Stimulated activated CD4-positive, alpha-beta T cell treated with anti-CD3 and anti-CD28 coated beads, Interleukin-2, amount 100 ng/mL, for 24 hours (primary cell): ENCODE results near the gene C19orf67.

ENCODE experiments used
- DNase-seq, 2 donors: peaks; one replicate each; pipeline ENCODE4 v3.0.0-alpha.2; 2020

The C19orf67 gene

DNA sequence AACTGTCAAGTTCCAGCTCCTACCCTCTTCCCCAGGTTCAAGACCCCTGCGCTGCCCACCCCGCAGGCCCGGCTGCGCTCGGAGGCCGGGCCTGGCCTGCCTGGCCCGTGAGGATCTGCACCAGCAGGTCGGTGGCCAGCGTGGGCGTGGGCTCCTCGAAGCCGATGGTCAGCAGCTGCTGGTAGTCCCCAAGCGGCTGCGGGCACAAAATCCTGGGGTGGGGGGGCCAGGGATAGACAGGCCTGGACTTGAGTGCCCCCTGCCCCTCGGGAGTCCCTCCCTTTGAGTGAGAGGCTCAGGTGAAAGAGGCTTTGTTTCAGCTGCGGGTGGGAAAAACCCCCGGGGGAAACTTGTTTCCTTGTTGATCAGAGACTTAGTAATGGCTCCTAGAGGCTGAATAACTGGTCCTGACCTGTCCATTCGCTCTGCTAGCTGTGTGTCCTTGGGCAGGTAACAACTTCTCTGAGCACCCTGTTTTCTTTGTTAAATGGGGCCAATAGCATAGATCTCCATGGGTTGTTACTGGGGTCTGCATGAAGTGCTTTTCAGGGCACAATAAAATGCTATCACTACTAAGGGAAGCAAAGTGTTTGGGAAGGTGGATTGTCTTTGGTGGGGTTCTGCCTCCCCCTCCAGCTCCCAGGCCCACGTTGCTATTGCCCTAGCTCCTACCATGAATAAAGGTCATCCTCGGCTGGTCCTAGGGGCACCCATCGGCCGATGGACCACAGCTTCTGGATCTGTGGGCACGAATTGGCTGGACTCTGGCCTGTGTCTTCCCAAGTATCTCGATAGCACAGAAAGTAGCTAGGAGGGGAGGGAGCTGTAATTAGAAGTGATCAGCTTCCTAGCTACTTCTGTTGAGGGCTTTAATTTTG, 3.5 kb downstream of the C19orf67 start:
- DNase-seq: peak; percentile 27 to 47

DNA sequence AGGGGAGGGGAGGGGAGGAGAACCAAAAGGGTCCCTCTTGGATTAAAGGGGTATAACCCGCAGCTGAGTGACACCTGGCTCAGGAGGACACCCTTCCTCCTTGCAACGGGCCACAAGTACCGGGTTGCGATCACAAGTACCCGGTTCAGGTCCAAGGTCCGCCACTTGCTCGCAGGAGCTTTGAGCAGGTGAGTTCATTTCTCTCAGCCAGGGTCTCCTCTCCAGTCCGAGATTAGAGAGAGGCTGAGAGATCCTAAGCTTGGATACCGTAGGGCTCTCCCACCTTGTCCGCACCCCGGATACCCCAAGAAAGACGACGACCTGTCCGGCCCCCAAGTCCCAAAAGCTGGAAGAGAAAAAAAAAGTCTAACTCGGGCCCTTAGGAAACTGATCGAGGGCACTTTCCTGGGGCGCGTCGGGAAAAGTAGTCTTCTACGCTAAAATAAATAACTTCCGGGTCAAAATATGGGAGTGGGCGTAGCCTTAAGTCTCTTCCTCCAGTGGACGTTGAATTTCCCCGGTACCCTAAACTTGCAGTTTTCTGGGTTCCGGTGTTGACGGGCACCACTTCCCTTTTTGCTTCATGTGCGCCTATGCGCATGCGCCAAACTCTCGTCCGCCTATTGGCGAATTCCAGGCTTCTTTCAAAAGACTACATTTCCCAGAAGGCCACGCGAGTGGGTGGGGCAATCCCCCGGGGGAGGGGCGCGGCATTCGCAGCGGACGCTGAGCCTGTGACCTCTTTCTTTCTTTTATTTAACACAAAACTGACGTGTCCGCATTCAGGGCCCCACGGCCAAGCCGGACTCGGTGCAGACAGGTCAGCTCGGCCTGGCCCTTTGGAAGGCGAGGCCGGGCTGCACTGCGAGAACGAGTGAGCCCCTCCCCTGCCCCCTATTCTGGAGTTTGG, 4.4 kb downstream of the C19orf67 start:
- DNase-seq: peak; percentile 99

DNA sequence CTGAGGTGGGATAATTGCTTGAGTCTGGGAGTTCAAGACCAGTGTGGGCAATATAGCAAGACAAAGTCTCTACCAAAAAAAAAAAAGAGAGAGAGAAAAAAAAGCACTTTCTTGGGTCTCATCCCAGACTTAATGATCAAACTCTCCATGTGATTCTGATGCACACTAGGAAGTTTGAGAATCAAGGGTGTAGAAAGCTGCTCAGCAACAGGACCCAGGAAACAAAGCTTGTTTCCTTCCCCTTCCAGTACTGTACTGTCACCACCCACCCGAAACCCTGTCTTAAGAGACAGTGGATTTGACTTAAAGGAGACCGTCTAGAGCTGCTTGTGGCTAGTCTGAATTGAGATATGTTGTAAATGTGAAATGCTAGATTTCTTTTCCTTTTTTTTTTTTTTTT, 7.2 kb downstream of the C19orf67 start:
- DNase-seq: no peak

DNA sequence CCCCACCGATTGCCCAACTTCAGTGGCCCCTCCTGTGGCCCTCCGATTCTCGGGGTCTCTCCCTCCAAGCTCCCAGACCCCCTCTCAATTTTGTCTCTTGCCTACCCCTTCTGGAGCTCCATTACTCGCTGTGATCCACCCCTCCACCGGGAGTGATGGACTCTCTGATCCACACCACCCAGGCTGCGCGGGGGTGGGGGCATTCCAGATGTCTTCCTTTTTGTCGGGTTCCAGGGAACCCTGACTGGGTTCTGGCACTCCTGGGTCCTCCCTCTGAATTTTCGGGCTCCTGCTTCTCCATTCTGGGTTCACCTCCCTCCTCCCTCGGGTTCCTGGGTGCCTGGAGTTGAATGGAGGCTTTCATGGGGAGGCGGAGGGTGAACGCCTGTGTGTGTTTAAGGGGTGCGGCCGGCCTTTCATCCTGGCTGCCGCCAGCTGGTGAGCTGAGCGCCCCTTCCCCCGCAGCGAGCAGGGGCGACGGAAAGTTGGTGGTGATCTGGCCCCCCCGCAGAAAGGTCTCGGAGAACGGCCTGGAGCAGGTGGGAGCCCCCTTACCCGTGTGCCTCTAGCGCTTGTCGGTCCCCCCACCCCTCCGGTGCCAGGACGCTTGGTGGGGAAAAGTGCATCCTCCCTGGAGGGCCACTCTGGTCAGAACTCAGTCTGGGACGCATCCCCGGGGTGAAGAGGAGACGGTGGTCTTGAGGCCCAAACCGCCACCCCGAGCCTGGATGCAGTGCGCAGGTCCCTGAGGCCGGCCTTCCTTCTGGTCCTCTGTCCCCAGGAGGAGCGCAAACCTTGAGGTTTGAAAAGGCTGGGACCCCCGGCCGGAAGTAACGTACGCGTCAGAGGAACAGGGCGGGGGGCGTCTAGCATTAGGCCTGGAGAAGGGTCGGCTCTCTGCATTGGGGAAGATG, 11.4 kb downstream of the C19orf67 start:
- peak; percentile 51 for DNase-seq

DNA sequence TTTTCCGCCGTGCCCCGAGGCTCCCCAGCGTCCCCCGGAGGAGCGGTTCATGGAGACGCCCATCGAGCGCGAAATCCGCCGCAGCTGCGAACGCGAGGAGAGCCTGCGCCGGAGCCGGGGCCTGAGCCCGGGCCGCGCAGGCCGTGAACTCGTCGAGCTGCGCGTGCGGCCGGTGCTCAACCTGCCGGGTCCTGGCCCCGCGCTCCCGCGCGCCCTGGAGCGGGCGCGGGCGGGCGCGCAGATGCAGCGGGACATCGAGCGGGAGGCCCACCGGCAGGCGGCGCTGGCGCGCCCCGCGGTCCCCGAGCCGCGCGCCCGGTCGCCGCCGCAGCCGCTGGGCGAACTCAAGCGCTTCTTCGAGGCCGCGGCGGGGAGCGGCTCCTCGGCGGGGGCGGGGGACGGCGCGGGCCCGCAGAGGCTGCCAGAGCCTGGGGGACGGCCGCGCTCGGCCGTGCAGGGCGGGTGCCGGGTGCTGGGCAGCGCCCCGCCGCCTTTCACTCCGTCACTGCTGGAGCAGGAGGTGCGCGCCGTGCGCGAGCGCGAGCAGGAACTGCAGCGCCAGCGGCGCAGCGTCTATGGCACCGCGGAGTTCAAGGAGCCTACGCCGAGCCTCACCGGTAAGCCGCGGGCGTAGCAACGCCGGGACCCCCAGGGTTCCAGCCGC, 12.2 kb downstream of the C19orf67 start:
- peak; percentile 78 to 80 for DNase-seq

DNA sequence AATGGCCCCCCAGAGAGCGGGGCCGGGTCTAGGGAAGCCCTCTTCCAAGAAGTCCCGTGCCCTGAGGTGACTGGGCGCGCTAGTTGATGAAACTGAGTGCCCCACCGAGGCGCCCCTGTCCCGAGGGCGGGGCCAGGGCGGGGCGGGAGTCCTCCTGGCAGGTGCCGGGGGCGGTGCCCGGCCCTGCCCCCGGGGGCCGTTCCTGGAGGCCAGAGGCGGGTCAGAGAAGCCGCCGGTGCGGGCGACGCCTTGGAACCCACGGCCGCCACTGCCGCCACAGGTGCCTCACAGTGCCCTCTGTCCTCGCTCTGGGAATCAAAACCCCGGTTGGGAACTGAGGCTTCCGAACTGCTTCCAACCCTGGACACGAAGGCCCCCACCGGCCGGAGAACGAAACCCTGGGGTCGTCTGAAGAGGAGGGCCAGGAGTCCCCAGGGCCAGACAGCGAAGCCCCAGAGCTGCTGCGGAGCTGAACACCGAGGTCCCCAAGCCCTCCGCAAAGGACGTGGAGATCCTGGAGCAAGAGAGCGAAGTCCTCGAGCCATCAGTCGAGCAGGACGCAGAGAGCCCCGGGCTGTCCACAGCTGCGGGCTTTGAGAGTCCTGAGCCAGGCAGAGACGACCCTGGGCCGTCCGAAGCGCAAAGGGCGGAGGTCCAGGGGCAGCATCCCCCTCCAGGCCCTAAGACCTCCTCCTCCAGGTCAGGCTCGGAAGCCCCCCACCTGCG, 12.9 kb downstream of the C19orf67 start, which contains the start of gene MISP3:
TSS of gene MISP3 (plus strand) at position 252 of the 726 bp plus-strand sequence. CDS start 524 bp downstream, outside the sequence.
- DNase-seq: peak; percentile 39 to 54

DNA sequence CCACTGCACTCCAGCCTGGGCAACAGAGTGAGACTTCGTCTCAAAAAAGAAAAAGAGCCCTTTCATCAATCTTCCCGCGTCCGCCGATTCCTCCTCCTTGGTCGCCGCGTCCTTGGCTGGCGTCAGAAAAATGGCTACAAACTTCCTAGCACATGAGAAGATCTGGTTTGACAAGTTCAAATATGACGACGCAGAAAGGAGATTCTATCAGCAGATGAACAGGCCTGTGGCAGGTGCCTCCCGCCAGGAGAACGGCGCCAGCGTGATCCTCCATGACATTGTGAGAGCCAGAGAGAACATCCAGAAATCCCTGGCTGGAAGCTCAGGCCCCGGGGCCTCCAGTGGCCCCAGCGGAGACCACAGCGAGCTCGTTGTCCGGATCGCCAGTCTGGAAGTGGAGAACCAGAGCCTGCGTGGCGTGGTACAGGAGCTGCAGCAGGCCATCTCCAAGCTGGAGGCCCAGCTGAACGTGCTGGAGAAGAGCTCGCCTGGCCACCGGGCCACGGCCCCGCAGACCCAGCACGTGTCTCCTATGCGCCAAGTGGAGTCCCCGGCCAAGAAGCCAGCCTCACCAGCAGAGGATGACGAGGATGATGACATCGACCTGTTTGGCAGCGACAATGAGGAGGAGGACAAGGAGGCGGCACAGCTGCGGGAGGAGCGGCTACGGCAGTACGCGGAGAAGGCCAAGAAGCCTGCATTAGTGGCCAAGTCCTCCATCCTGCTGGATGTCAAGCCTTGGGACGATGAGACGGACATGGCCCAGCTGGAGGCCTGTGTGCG, 15.1 kb downstream of the C19orf67 start:
- DNase-seq: no peak

DNA sequence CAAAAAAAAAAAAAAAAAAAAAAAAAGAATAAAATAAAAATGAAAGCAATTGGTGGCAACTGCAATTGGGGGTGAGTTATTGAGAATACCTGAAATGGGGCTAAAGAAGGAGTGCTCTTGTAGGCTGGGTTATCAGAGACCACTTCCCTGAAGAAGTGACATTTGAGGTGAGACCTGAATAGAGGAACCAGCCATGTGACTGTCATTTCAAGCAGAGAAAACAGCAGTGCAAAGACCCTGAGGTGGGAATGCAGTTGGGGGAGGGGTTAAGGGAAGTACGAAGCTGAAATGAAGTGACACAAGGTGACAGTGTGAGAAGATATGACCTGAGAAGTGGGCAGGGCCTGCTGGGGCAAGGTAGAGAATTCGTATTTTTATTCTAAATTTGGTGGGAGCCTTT, 19.4 kb downstream of the C19orf67 start:
- no peak for DNase-seq

DNA sequence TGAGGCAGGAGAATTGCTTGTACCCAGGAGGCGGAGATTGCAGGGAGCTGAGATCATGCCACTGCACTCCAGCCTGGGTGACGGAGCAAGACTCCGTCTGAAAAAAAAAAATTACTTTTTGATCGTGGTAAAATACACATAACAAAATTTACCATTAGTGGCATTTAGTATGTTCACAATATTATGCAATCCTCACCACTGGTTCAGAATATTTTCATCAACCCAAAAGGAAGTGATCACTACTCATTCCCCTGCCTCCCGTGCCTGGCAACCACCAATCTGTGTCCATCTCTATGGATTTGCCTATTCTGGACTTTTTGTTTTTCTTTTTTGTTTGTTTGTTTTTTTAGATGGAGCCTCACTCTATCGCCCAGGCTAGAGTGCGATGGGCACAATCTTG, 22.5 kb downstream of the C19orf67 start:
- no peak for DNase-seq

DNA sequence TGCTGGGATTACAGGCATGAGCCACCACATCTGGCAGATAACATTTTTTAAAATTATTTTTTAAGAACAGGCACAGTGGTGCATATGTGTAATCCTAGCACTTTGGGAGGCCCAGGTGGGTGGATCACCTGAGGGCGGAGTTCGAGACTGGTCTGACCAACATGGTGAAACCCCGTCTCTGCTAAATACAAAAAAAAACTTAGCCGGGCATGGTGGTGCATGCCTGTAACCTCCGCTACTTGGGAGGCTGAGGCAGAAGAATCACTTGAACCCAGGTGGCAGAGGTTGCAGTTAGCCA, 23.1 kb downstream of the C19orf67 start:
- DNase-seq: no peak

DNA sequence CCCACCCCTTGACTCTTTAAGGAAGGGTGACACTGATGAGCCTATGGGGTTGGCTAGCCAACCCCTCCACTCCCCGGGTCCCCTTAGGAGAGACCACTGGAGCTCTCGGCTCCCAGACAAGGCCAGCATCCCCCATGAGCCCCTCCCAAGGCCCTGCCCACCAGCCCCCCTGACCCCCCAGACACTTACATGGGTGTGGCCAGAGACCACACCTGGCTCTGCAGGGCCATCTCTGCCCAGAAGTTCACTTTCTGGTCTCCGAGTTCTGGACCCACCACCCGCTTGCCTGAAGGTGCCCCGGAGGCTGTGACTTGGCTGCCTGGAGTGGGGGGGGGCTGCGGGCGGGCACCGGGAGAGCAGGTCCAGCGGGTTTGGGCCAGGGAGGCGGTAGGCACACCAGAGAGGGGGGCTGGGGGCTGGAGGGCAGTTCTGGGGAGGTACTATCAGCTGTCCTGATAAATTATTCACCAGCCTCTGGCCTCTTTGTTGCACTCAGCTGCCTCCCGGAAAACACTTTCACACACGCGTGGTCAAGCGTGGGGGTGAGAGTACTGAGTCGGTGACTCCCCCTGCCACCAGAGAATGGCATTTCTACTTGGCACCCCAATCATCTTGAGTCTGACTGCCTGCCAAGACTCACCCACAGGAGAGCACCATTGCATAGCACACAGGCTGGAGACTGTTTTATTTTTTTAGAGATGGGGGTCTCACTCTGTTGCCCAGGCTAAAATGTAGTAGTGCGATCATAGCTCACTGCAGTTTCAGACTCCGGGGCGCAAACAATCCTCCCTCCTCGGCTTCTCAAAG, 23.6 kb downstream of the C19orf67 start, which contains the start of gene PALM3:
TSS of gene PALM3 (minus strand) at position 326 of the 807 bp plus-strand sequence. CDS start at position 230, 96 bp downstream.
- no peak for DNase-seq

DNA sequence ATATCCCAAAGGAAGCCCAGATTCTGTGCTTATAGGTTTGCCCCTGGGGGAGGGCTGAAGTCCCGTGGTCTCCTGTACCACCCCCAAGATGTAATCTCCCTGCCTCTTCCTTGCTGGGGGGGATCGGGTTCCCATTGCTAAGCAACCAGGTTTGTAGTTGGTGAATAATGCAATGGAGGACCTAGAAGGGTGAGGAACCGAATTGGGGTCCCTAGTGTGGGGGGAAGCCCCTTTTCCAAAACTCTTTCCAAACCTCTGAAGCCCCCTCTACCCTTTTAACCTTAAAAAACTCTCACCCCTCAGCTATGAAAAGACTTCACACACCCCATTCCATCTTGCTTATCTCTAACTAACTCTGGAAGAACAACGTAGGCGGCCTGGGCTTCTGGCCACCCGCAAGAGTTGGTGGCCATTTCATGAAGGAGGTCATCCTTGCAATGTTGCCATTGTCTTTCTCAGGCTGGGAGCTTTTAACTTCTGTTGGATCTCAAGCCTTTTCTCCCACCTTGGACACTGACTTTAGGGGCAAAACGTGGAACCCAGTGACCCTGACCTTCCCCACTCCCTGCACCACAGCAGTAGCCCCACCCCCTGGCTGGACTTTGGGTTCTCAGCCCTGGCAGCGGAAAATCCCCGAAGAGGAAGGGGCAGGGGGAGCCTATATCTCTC, 24.4 kb downstream of the C19orf67 start:
- no peak for DNase-seq

DNA sequence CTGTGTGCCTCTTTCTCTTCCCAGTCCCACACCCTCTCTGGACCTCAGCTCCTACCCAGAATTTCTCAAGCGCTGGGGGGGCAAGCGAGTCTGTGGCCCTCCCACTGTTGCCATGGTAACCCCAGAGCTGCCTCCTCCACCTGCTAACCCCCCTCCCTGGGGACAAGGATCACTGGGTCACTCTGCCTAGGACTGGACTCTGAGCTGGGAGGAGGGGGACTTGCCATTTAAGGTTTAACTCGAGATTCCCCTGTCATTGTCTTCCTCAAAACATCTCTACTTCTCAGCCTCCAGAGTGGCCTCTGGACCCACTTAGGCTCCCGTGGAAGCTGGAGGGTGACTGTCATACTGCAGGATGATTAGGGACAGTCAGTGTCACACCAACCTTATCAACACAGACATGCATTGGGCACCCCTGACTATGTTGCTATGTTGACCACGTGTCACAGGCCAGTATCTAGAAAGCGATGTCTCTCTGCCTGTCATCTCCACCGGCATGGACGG, 25.9 kb downstream of the C19orf67 start:
- DNase-seq: no peak

DNA sequence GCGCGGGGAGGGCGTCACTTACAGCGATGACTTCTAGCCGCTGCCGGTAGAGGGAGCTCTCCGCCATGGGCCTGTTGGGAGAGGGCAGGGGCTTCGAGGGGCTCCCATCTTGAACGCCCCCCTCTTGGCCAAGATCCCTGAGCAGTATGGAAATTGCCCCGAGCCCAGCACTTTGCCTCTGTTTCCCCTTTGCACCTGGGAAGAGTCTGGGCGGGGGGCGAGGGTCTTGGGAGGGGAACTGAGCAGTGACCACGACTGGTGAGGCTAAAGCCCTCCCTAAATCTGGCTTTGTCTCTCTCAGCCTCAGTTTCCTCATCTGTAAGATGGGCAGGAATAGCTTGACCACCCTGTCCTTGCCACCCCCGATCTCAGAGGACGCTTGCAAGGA, 26.5 kb downstream of the C19orf67 start:
- peak; percentile 62 to 68 for DNase-seq

DNA sequence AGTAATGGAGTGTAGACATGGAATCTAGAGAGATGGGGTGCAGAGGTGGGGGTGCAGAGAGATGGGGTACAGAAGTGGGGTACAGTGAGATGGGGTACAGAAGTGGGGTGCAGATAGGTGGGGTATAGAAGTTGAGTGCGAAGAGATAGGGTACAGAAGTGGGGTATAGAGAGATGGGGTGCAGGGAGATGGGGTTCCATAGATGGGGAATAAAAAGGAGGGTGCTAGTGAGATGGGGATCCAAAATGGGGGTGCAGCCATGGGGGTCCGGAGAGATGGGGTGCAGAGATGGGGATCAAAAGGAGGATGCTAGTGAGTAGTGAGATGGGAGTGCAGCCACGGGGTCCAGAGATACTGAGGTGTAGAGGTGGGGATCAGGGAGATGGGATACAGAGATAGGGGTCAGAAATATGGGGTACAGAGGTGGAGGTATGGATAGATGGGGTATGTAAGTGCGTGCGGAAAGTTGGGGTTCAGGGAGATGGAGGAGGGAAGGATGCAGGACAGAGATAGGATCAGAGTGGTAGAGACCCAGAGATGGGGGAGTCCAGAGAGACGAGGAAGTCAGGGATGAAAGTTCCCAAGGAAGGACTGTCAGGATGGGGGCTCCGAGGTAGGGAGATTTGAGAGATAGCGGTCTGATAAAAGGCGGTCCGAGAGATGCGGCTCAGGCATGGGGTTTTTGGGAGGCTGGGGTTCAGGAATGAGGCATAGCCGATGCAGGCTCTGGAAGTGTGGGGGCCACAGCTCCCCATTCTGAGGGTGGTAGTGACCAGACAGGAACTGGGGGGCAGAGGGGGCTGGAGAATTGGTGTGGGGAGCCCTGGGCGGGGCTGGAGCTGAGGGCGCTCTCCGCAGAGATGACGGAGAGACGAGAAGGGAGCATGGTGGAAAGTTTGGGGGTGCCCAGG, 27.1 kb downstream of the C19orf67 start:
- no peak for DNase-seq

DNA sequence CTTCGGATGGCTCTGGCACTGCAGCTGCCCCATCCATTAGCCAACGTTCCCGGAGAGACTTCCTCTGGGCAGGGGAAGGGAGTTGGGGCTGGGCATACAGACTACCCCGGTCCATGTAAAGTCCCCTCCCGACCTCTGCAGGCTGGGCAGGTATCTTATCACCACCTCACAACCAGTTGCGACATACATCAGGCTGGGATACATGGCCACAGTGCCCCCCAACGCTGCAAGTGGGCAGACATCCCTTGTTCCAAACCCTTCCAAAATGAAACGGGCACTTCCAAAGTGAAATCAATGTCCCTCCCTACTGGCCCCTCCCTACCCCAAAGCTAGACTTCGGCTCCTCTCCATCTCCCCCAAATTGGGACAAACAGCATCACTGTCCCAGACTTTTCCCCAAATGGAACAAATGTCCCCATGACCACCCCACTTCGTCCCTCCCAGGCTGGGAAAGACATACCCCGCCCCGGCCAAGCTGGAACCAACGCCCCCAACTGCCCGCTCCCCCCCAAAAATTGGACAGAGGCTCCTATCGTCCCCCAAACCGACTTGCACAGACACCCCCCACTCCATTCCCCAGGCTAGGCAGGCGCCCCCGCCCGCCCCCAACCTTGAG, 28.7 kb downstream of the C19orf67 start:
- DNase-seq: no peak

DNA sequence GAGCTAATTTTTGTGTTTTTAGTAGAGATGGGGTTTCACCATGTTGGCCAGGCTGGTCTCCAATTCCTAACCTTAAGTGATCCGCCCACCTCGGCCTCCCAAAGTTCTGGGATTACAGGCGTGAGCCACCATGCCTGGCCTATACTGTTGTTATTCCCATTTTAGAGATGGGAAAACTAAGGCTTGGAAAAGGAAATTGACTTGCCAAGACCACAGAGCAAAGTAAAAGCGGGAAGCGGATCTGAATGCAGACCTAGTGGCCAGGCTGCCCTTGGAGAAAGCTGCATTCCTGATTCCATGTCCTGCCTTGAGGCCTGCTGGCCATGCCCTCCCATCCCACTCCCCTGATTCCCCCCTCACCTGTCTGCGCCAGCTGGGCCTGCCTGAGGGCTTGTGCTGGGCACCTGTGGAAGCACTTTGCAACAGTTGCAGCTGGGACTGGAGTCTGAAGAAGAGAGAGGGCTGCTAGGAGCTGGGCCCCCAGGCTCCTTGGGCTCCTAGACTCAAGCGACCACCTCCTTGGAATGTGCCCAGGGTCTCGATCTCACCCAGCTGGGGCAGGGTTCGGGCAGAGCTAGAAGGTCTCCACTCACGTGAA, 29.4 kb downstream of the C19orf67 start:
- no peak for DNase-seq
